ENCODE measurements around the gene RPS8.
"Not testable (repeated sequence)": the region's sequence is repeated elsewhere in the genome, so short reads cannot be mapped to it uniquely, and the experiment has no call there.

RPS8 gene

DNA sequence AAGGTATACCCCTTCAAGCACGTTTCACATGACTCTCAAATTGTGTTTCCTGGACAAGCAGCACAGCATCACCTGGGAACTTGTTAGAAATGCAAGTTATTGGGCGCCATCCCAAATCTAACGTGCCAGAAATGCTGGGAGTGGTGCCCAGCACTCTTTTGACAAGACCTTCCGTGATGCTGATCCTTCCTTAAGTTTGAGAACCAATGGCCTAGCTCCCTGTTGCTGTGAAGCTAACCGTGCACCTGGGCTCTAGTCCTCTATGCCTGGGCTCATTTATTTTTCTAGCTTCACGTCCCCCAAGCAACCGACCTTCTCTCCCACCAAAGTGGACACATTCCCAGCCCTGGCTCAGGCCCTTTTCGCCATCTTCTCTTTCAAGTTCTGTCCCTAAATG lies 8.4 kb downstream of the RPS8 start:
- DNase-seq: no peak

- peak; percentile 61 for DNase-seq
Observed at GRCh38 chr1:44784094-44785028, 9.0 kb downstream of the RPS8 start.

DNA sequence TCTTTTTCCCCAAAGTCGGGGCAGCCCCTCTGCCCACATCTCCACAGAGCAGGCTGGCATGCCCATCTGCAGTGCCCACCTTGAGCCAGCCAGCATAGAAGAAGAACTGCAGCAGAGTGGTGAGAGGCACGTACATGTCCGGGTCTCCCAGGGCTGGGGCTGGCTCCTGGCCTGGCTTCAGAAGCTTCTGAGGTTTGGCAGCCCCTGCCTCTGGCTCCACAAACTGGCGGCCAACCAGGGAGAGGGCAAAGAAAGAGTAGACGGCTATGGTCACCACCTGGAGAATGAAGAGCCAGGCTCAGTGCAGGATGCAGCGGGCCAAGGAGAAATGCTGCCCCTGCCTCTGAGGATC lies 9.7 kb downstream of the RPS8 start:
- DNase-seq: peak; percentile 38

GRCh38 chr1:44785501-44786137 lies 10.3 kb downstream of the RPS8 start:
- no peak for DNase-seq

- DNase-seq: peak; percentile 85
Observed at GRCh38 chr1:44786138-44786840, 10.9 kb downstream of the RPS8 start.

DNA sequence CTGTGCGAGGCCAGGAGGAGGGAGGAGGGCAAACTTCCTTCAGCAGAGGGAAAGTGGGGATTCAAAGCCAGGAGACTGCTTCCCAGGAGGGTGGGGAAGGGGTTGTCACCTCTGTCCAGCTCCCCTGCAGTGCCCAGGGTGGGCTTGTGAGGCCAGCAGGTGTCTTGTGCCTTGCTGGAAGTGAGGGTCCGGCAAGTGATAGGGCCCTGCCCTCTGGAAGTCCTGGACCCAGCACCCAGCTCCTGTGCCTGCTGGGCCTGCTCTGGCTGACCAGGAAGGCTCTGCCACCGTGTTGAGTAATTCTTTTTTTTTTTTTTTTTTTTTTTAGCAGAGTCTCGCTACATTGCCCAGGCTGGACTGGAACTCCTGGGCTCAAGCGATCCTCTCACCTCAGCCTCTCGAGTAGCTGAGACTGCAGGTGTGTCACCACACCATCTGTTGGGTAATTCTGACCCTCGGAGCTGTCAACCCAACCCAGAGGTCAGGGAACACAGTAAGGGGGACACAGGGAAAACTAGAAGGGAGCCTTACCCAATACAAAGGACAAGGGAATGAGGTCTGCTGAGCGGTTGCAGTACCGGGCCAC lies 11.6 kb downstream of the RPS8 start:
- no peak for DNase-seq

DNA sequence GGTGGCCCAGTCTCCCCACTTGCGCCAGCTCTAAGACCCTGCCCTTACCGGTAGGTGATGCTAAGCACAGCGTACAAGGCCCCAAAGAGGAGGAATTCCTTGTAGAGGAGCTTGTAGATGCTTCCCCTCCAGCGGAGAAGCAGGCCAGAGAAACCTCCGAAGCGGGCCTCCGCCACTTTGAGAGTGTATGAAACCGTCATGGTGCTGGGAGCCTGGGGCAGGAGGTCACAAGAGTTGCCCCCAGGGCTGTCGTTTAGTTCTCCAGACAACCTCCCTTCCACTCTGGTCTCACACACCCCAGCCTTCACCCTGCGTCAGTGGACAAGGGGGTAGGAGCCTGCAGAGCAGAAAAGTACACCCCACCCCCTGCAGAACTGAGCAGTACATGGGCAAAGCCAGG lies 12.2 kb downstream of the RPS8 start:
- no peak for DNase-seq

DNA sequence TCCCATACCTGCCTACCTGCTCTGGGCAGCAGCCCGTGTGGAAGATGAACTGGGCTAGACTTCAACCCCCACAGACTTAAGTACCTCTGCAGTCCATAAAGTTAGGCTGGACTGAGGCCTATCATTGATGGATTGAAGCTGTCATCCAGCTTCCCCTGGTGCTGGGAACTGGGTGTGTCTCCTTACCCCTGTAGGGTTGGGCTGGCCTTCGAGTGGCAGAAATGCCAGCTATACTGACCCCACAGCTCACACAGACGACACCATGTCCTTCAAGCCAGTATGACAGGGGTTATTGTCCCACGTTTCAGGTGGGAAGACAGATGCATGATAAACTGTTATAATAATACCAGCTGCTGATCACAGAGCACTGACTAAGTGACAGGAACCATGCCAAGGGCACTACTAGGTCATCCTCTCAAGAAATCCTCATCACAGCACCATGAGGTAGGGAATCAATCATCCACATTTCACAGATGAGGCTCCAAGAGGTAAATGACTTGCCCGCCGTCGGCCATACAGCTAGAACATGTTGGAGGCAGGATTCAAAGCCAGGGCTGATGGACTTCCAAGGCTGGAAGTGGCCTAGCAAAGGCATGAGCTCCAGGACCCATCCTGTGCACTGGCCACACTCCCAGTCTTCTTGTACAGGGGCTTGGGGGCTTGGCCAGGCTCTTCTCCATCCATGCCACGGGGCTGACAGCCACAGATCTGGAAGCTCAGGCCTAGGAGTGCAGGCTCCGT lies 12.9 kb downstream of the RPS8 start, which contains the start of gene BEST4:
Gene BEST4 (minus strand): TSS at position 51 of the 741 bp plus-strand sequence. CDS start 465 bp downstream, outside the sequence.
- DNase-seq: no peak

DNA sequence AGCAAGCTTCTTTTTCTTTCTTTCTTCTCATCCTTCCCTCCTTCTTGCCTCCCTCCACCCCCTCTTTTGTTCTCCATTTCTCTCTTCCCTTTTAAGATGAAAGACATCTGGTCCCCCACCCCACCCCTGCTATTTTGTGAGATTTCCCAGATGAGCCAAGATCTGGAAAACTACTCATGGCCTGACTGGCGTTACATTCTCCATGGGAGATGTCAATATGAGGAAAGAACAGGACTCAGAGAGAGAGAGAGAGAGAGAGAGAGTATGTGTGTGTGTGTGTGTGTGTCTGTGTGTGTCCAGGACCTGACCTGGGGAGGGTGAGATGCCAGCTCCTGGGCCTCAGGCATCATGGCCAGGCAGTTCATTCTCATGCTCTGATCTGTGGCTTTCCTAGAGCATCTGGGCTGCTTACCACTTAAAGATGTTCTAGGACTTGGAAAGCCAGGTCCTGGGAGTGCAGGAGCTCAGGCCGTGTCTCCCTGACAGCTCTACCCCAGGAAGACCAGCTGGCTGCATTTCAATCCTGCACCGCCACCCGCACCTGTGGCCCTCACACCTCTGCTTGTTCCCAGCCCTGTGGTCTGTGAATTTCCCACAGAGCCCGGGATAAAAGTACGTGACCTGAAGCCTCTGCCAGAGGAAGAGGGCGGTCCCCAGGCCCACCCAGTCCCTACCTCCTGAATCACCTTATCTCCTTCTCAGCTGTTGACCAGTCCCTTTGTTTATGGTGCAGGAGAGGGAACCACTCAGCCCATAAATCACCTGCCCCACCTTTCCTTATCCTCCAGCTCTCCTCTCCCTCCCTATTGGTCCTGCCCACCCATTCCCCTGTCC lies 15.8 kb downstream of the RPS8 start:
- DNase-seq: peak; percentile 14

DNA sequence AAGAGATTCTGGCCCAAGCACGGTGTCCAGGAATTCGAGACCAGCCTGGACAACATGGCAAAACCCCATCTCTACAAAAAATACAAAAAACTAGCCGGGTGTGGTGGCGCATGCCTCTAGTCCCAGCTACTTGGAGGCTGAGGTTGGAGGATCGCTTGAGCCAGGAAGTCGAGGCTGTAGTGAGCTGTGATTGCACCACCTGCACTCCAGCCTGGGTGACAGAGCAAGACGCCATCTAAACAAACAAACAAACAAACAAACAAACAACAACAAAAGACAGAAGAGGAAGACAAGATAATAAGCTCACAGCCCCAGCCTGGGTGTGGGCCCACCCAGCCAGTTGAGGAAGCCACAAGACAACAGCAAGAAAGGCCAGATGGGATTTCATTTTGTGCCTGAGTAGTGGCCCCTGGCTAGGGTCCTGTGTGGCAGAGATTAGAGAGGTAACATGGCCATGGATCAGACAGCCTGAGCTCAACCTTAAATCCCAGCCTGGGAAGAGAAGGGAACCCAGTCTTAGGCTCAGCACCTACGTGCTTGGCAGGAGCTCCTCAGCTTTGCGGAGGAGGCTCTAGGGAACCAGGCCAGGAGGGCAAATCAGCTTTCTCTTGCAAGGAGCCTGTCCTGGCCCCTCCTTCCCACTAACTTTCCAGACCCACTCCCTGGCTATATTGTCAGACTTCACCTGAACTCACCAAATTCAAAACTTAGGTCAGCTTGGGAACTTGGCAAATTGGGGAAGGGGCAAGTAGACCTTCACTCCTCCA lies 17.6 kb downstream of the RPS8 start:
- DNase-seq: peak; percentile 19

GRCh38 chr1:44797886-44798285 lies 22.5 kb downstream of the RPS8 start:
- DNase-seq: not testable (repeated sequence)

GRCh38 chr1:44798481-44799365 lies 23.4 kb downstream of the RPS8 start:
- DNase-seq: no peak

DNA sequence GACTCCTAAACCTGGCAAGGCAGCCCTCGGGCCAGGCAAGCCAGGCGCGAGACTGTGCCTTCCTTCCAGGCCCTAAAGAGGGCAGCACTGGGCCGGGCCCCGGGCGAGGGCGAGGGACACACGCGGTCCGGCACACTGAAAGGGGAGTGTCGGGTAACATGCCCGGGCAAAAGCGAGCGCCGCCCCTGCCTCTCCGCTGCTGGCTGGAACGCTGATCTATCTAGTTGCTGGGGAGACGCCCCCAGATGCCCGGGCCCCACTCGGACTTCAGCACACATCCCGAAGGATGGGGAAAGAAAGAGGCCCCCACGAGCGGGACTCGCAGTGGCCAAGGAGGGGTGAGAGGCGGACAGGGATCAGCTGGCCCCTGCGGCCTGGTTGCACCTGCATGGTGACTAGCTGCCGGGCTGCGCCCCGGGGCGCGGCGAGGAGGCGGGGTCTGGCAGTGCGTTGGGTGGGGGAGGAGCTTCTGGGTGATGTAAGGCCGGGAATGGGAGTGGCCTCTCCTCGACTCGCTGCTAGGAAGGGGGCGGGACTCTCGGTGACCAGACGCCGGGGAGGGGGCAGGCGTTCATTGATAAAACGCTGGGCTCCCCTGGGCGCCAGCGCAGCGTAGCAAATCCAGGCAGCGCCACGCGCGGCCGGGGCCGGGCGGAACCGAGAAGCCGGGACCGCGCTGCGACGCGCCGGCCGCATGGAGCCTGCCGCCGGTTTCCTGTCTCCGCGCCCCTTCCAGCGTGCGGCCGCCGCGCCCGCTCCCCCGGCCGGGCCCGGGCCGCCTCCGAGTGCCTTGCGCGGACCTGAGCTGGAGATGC lies 24.6 kb downstream of the RPS8 start, which contains the start of gene PLK3:
Gene PLK3 (plus strand): TSS at position 608 of the 815 bp plus-strand sequence. CDS start 87 bp downstream, at position 695.
- peak; percentile 98 for DNase-seq

- no peak for DNase-seq
Observed at GRCh38 chr1:44801491-44802305, 26.4 kb downstream of the RPS8 start.

DNA sequence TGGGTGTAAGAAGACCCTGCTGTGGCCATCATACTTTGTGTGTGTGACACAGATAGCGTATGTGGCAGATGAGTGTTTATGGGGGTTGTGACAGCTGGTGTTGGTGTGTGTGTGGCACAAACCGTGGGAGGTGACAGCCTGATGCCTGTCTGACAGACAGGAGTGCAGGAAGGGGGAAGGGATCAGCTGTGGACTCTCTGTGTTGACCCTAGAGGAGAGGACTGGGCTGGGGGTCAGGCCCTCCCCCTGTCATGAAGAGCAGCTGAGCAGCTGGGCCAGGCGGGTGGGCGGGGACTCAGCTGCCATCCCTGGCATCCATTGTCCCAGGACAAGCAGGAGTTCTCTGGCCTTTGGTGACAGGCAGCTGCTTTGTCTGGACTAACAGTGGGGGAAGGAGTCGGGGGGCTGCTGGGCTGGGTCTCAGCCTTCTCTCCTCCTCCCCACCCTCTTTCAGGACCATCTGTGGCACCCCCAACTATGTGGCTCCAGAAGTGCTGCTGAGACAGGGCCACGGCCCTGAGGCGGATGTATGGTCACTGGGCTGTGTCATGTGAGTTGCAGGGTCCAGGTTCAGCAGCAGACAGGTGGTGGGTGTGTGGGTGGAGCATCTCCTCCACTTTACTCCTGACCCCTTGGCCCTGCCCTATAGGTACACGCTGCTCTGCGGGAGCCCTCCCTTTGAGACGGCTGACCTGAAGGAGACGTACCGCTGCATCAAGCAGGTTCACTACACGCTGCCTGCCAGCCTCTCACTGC lies 27.1 kb downstream of the RPS8 start:
- no peak for DNase-seq

- no peak for DNase-seq
Observed at GRCh38 chr1:44803062-44803311, 27.6 kb downstream of the RPS8 start.
